ENCODE data around the gene NFIC.

NFIC gene

GRCh38 chr19:3365836-3366752 lies at the start of gene NFIC:
NFIC (plus strand) TSS chr19:3366583; CDS start chr19:3366637, 54 bp downstream.
- Histone ChIP-seq H3K4me3 (peak within 1 kb of the TSS; percentile 98), H3K9me3 (no peaks in the 10 kb centered on the region), H3K36me3 (no peaks in the 10 kb centered on the region), H3K27me3 (no peaks in the 10 kb centered on the region), H3K4me1 (peaks cover 3 to 76% (median 56%) of the 10 kb centered on the region in 4 donors), H3K27ac (peak within 1 kb of the TSS; percentile 99 to 100)
- TF ChIP-seq, protein P1, sequence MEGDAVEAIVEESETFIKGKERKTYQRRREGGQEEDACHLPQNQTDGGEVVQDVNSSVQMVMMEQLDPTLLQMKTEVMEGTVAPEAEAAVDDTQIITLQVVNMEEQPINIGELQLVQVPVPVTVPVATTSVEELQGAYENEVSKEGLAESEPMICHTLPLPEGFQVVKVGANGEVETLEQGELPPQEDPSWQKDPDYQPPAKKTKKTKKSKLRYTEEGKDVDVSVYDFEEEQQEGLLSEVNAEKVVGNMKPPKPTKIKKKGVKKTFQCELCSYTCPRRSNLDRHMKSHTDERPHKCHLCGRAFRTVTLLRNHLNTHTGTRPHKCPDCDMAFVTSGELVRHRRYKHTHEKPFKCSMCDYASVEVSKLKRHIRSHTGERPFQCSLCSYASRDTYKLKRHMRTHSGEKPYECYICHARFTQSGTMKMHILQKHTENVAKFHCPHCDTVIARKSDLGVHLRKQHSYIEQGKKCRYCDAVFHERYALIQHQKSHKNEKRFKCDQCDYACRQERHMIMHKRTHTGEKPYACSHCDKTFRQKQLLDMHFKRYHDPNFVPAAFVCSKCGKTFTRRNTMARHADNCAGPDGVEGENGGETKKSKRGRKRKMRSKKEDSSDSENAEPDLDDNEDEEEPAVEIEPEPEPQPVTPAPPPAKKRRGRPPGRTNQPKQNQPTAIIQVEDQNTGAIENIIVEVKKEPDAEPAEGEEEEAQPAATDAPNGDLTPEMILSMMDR (IDR thresholded peaks at IDR 0.05), result no peak
- intact Hi-C loops (cut with DNase I; ENCODE audit: low total_unique reads), result loop anchor here (5.0 kb wide), 1 partner anchor 36 kb away; no protein-coding TSS in a partner anchor
- DNase-seq, result peak; percentile 84 to 93

GRCh38 chr19:3316659-3317207 lies 49.6 kb upstream of the NFIC start:
- no peak for DNase-seq
- Histone ChIP-seq H3K4me1 (no peaks in the 10 kb centered on the region), H3K27me3 (peaks cover 0 to 95% of the 10 kb centered on the region in 2 donors), H3K9me3 (no peaks in the 10 kb centered on the region), H3K27ac (no peak overlapping the region), H3K36me3 (no peaks in the 10 kb centered on the region), H3K4me3 (no peak overlapping the region)
- intact Hi-C loops (cut with DNase I; ENCODE audit: low total_unique reads), result no loop called here
- TF ChIP-seq, protein P1 (IDR thresholded peaks at IDR 0.05), result no peak

GRCh38 chr19:3319643-3320353 lies 46.6 kb upstream of the NFIC start:
- no peaks in the 10 kb centered on the region for H3K9me3 ChIP-seq
- no peak overlapping the region for H3K27ac ChIP-seq
- no peak for DNase-seq
- no peaks in the 10 kb centered on the region for H3K4me1 ChIP-seq
- TF ChIP-seq, protein P1 (IDR thresholded peaks at IDR 0.05), result no peak
- peaks cover 0 to 69% of the 10 kb centered on the region in 2 donors for H3K27me3 ChIP-seq
- intact Hi-C loops (cut with DNase I; ENCODE audit: low total_unique reads), result no loop called here
- no peaks in the 10 kb centered on the region for H3K36me3 ChIP-seq
- H3K4me3 ChIP-seq, result no peak overlapping the region

- no peak for DNase-seq
- Histone ChIP-seq H3K9me3 (no peaks in the 10 kb centered on the region), H3K4me3 (no peak overlapping the region), H3K36me3 (no peaks in the 10 kb centered on the region), H3K4me1 (no peaks in the 10 kb centered on the region), H3K27me3 (peaks cover 0 to 64% of the 10 kb centered on the region in 2 donors), H3K27ac (no peak overlapping the region)
- TF ChIP-seq, protein P1 (IDR thresholded peaks at IDR 0.05), result no peak
- intact Hi-C loops (cut with DNase I; ENCODE audit: low total_unique reads), result no loop called here
These were observed 46.1 kb upstream of the NFIC start for GRCh38 chr19:3320354-3320670.

- TF ChIP-seq, protein P1 (IDR thresholded peaks at IDR 0.05), result no peak
- Histone ChIP-seq H3K4me3 (no peak overlapping the region), H3K9me3 (no peaks in the 10 kb centered on the region), H3K36me3 (no peaks in the 10 kb centered on the region), H3K4me1 (no peaks in the 10 kb centered on the region), H3K27ac (no peak overlapping the region), H3K27me3 (peaks cover 0 to 59% of the 10 kb centered on the region in 2 donors)
- intact Hi-C loops (cut with DNase I; ENCODE audit: low total_unique reads), result no loop called here
- no peak for DNase-seq
These were observed 45.5 kb upstream of the NFIC start for GRCh38 chr19:3320853-3321252.
